GM19023 (cell line): ENCODE data around the gene NDFIP1.

Experiments used
- ATAC-seq: cut with Tn5 transposase; IDR thresholded peaks from one replicate; pipeline ENCODE4 v1.9.1; 2021; ENCODE audit warnings: mild to moderate bottlenecking, moderate library complexity; ENCODE audit not compliant: unreplicated experiment

The NDFIP1 gene

GRCh38 chr5:142091012-142091411 lies 17.6 kb upstream of the NDFIP1 start:
- no peak for ATAC-seq

GRCh38 chr5:142091922-142092321 lies 16.7 kb upstream of the NDFIP1 start:
- no peak for ATAC-seq

- no peak for ATAC-seq
Measured at GRCh38 chr5:142095035-142095434, 13.5 kb upstream of the NDFIP1 start.

- ATAC-seq = no peak
Measured at GRCh38 chr5:142095651-142096330, 12.8 kb upstream of the NDFIP1 start.

GRCh38 chr5:142096382-142096781 lies 12.2 kb upstream of the NDFIP1 start:
- no peak for ATAC-seq

- ATAC-seq = no peak
Measured at GRCh38 chr5:142097681-142098080, 10.9 kb upstream of the NDFIP1 start.

- no peak for ATAC-seq
Measured at GRCh38 chr5:142098275-142098674, 10.3 kb upstream of the NDFIP1 start.

- ATAC-seq = no peak
Measured at GRCh38 chr5:142098931-142099330, 9.6 kb upstream of the NDFIP1 start.

GRCh38 chr5:142100307-142100706 lies 8.3 kb upstream of the NDFIP1 start:
- ATAC-seq = no peak

- ATAC-seq = no peak
Measured at GRCh38 chr5:142102980-142103740, 5.4 kb upstream of the NDFIP1 start.

- ATAC-seq = no peak
Measured at GRCh38 chr5:142104491-142104890, 4.1 kb upstream of the NDFIP1 start.

GRCh38 chr5:142106061-142106460 lies 2.5 kb upstream of the NDFIP1 start:
- ATAC-seq = no peak

GRCh38 chr5:142107036-142107735 lies 1.4 kb upstream of the NDFIP1 start:
- no peak for ATAC-seq

- ATAC-seq = no peak
Measured at GRCh38 chr5:142107736-142108431, 695 bp upstream of the NDFIP1 start.

GRCh38 chr5:142109331-142110045 lies 909 bp downstream of the NDFIP1 start:
- ATAC-seq = no peak

GRCh38 chr5:142110046-142110531 lies 1.5 kb downstream of the NDFIP1 start:
- no peak for ATAC-seq

GRCh38 chr5:142110988-142111687 lies 2.6 kb downstream of the NDFIP1 start:
- ATAC-seq = no peak

- no peak for ATAC-seq
Measured at GRCh38 chr5:142114687-142115086, 6.1 kb downstream of the NDFIP1 start.

- ATAC-seq = no peak
Measured at GRCh38 chr5:142115937-142116614, 7.5 kb downstream of the NDFIP1 start.
